HepG2 (cell line): ENCODE results near the gene TSTD1. TPM values are rescaled to one million over a fixed set of nuclear protein-coding genes. Genes with fewer than 3 reads are reported as not detected.
"Not testable (repeated sequence)": the region's sequence is repeated elsewhere in the genome, so short reads cannot be mapped to it uniquely, and the experiment has no call there.

Source experiments
- ATAC-seq: fragments of 200-7000 bp; cut with Tn5 transposase; 3 replicates; pipeline ENCODE4 v1.9.1; 2020; ENCODE audit warnings: mild to moderate bottlenecking, moderate library complexity
- BruUV-seq: library from RNA; stranded (reverse); fragments of 400-500 nt; replicated peaks from 2 replicates; lab custom pipeline; 2021; lab: Mats Ljungman, UMichigan
- CTCF ChIA-PET: fragments of 300-600 bp; formaldehyde crosslinking; extraction: SDS; loops from one replicate; lab custom pipeline; 2021; ENCODE audit warnings: low total read pairs, inconsistent platforms, low intra/inter-chr PET ratio; lab: Yijun Ruan, JAX
- POLR2A ChIA-PET: fragments of 350-600 bp; sonication (Branson Sonifier 250); formaldehyde crosslinking; loops from one replicate; lab custom pipeline; 2020; ENCODE audit warnings: antibody characterized with exemption, inconsistent platforms; lab: Yijun Ruan, JAX
- DNase-seq: peaks from one replicate; pipeline ENCODE4 v3.0.0-alpha.2; 2015; ENCODE audit warnings: low spot score
- FAIRE-seq: peaks from 3 replicates; lab custom pipeline; 2011; peaks lifted over from hg19 to GRCh38; lab: Jason Lieb, UNC
- H2AFZ ChIP-seq: one replicate; pipeline ENCODE4 v1.6.1; 2011; ENCODE audit warnings: low read length, inconsistent platforms
- H3K27ac ChIP-seq: fragments of 300-600 bp; 3 replicates; pipeline ENCODE4 v1.8.0; 2011; ENCODE audit warnings: mixed run types, mild to moderate bottlenecking, mixed read lengths, low read length, inconsistent platforms; ENCODE audit not compliant: insufficient read depth; ENCODE audit errors: extremely low read length
- H3K27me3 ChIP-seq, 2 experiments: fragments of 200-600 bp in 1 of 2; 2 replicates in 1 of 2; 3 replicates in 1 of 2; pipeline versions ENCODE4 v1.6.0 to v1.8.0; 2011; ENCODE audit warnings: low read length in 2 of 2, mild to moderate bottlenecking in 2 of 2, moderate library complexity in 2 of 2, inconsistent platforms in 1 of 2; ENCODE audit not compliant: insufficient read depth in 2 of 2, control insufficient read depth in 1 of 2
- H3K36me3 ChIP-seq, 2 experiments: fragments of 200-600 bp in 1 of 2; replicated peaks in 1 of 2; 2 replicates in 1 of 2; 3 replicates in 1 of 2; pipeline versions ENCODE4 v1.5.1 to v1.8.0; 2011; ENCODE audit warnings: low read length in 2 of 2, inconsistent platforms in 1 of 2; ENCODE audit not compliant: insufficient read depth in 2 of 2, control insufficient read depth in 1 of 2
- H3K4me1 ChIP-seq: 2 replicates; pipeline ENCODE4 v1.5.1; 2012; ENCODE audit warnings: low read length, inconsistent platforms; ENCODE audit not compliant: insufficient read depth
- H3K4me2 ChIP-seq: 2 replicates; pipeline ENCODE4 v1.6.0; 2011; ENCODE audit warnings: low read depth, low read length, inconsistent platforms
- H3K4me3 ChIP-seq, 3 experiments: fragments of 200-600 bp in 1 of 3; sonication (generic), shearing (Covaris generic) in 1 of 3; replicated peaks in 1 of 3; 2 replicates each; pipeline ENCODE4 v1.5.1; 2011 to 2016; ENCODE audit warnings: low read length in 3 of 3, inconsistent platforms in 2 of 3, low read depth in 2 of 3, mild to moderate bottlenecking in 2 of 3, control low read depth in 1 of 3, mixed read lengths in 1 of 3; ENCODE audit not compliant: insufficient read depth in 1 of 3
- H3K79me2 ChIP-seq: one replicate; pipeline ENCODE4 v1.6.1; 2011; ENCODE audit warnings: low read length, inconsistent platforms; ENCODE audit not compliant: insufficient read depth
- H3K9ac ChIP-seq: 2 replicates; pipeline ENCODE4 v1.6.0; 2011; ENCODE audit warnings: mild to moderate bottlenecking, low read depth, low read length, inconsistent platforms; ENCODE audit not compliant: insufficient read depth
- H3K9me3 ChIP-seq: 2 replicates; pipeline ENCODE4 v1.5.1; 2012; ENCODE audit warnings: mild to moderate bottlenecking, low read length
- H4K20me1 ChIP-seq: 2 replicates; pipeline ENCODE4 v1.6.0; 2011; ENCODE audit warnings: inconsistent platforms, mild to moderate bottlenecking, low read length, moderate library complexity; ENCODE audit not compliant: insufficient read depth
- MAFK ChIP-seq, 2 experiments: IDR thresholded peaks in 1 of 2; conservative IDR thresholded peaks in 1 of 2; 2 replicates each; pipeline ENCODE4 v1.6.1; 2011; ENCODE audit warnings: improper control_type of control experiment in 2 of 2, low read length in 2 of 2
- RFX5 ChIP-seq: IDR thresholded peaks from 2 replicates; pipeline ENCODE4 v1.6.1; 2011; ENCODE audit warnings: low read depth, low read length, improper control_type of control experiment
- ZNF235 ChIP-seq: sonication (generic); formaldehyde crosslinking; IDR thresholded peaks from 2 replicates; pipeline ENCODE4 v1.8.1; 2023; ENCODE audit warnings: mild to moderate bottlenecking, missing genetic modification reagents, borderline replicate concordance
- ZNF329 ChIP-seq: sonication (generic); formaldehyde crosslinking; IDR thresholded peaks from 2 replicates; pipeline ENCODE4 v1.9.0; 2021; ENCODE audit warnings: low read depth, mild to moderate bottlenecking, missing genetic modification reagents
- ZNF337 ChIP-seq: sonication (generic); formaldehyde crosslinking; IDR thresholded peaks from 2 replicates; pipeline ENCODE4 v1.5.1; 2020; ENCODE audit warnings: missing genetic modification reagents, low read depth, mild to moderate bottlenecking, borderline replicate concordance
- ZNF484 ChIP-seq: sonication (generic); formaldehyde crosslinking; IDR thresholded peaks from 2 replicates; pipeline ENCODE4 v1.5.1; 2020; ENCODE audit warnings: mild to moderate bottlenecking, low read depth, missing genetic modification reagents, borderline replicate concordance
- ZNF652 ChIP-seq: IDR thresholded peaks from 2 replicates; pipeline ENCODE4 v1.6.1; 2016; ENCODE audit warnings: low read depth, borderline replicate concordance
- ZNF816 ChIP-seq: sonication (generic); formaldehyde crosslinking; IDR thresholded peaks from 2 replicates; pipeline ENCODE4 v1.8.0; 2022; ENCODE audit warnings: missing genetic modification reagents, mild to moderate bottlenecking, borderline replicate concordance
- WGBS: methylation state at CpG from one replicate; pipeline ENCODE4 v1.1.6; 2017; ENCODE audit warnings: low lambda C conversion rate; 5-methylcytosine and 5-hydroxymethylcytosine counted together
- in situ Hi-C: cut with HindIII; loops from 2 replicates; pipeline ENCODE4 v1.10.0; 2017; ENCODE audit warnings: low pct_unique_long_range_greater_than_20kb; ENCODE audit not compliant: extremely low pct_ligation_motif_present
- intact Hi-C: fragments of 100-400 bp; cut with micrococcal nuclease; formaldehyde crosslinking; loops from one replicate; pipeline ENCODE4 v1.10.0; 2022; ENCODE audit not compliant: unreplicated experiment
- polyA plus RNA-seq, 8 experiments: library from polyadenylated mRNA; depleted of rRNA in 3 of 8; stranded (reverse) in 7 of 8; unstranded in 1 of 8; fragments of >200 nt; fragmentation: Illumina TruSeq in 4 of 8; extraction: Trizol in 4 of 8; gene quantifications; 2 replicates each; pipeline versions ENCODE4 v1.2.1 to v1.2.3, GENCODE V29; 2011 to 2016; ENCODE audit warnings: low read depth in 4 of 8, missing spikeins in 1 of 8, mixed read lengths in 1 of 8; ENCODE audit not compliant: insufficient read depth in 1 of 8
- total RNA-seq, 5 experiments: library from RNA; depleted of rRNA; stranded (reverse); fragments of >200 nt; fragmentation: Illumina TruSeq; extraction: Trizol; gene quantifications; 2 replicates each; pipeline ENCODE4 v1.2.3, GENCODE V29; 2016; ENCODE audit warnings: low read depth in 1 of 5
- TF ChIP-seq, protein P1 (sequence below): sonication (generic); formaldehyde crosslinking; IDR thresholded peaks from 2 replicates; pipeline ENCODE4 v1.4.0; 2020; ENCODE audit warnings: missing genetic modification reagents
- TF ChIP-seq, protein P2 (sequence below): sonication (generic); formaldehyde crosslinking; IDR thresholded peaks from 2 replicates; pipeline ENCODE4 v1.5.1; 2020; ENCODE audit warnings: missing genetic modification reagents, mild to moderate bottlenecking, borderline replicate concordance
- TF ChIP-seq, protein P3 (sequence below): sonication (generic); formaldehyde crosslinking; IDR thresholded peaks from 2 replicates; pipeline ENCODE4 v1.5.0; 2020; ENCODE audit warnings: mild to moderate bottlenecking, low read depth, missing genetic modification reagents, borderline replicate concordance

Gene TSTD1
- total and polyA plus RNA-seq, 2 of the 13 experiments (the other 11 are each of a cell fraction or from before 2014, with no cell fraction given): 0.15 to 0.31 TPM

DNA sequence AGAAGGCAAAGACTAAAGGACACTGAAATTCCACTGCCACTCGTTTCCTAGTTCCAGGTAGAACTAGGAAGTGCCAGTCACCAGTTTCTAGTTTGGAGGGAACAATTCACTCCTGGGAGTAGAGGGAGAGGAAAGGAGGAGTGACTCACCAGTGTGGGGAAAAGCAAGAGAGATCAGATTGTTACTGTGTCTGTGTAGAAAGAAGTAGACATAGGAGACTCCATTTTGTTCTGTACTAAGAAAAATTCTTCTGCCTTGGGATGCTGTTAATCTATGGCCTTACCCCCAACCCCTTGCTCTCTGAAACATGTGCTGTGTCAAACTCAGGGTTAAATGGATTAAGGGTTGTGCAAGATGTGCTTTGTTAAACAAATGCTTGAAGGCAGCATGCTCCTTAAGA is 22.1 kb downstream of the TSTD1 start:
- Histone ChIP-seq H3K79me2 (peaks cover 55% of the 10 kb centered on the region), H3K4me1 (peaks cover 71% of the 10 kb centered on the region)
- intact Hi-C loops: not testable (repeated sequence)

DNA sequence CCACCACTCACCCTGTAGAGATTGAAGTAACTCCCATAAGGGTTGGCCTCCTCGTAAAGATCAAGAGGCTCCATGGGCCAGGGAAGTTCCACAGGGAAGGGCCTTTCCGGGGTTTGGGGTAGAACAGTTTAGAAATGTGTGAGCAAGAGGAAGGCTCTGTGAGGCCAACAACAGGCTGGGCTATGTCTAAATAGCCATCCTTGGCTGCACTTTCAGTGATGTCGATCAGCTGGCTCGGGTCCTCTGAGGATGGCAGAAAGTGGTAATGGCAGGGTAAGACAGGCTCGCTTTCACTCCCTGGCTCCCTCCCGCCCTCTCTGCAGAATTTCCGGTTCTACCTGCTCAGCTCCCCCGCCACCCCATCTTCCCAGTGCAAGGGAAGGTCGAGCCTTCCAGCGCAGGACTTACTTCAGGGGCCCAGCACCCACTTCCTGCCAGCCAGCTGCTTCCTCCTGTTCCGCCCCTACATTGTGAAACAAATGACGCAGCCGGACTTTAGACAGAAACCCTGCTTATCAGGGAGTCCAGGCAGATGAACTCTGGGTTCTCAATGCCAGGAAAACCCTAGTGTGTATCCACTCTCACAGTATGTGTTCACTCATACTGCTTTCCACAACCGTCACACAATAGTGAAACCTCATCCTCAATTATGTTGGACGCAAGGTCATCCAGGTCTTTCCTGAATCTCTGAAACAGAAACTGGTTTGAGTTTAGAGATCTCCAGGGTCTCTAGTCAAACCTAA is 25.1 kb downstream of the TSTD1 start:
- Histone ChIP-seq H3K79me2 (peaks cover 57% of the 10 kb centered on the region), H2AFZ (no peak overlapping the region), H4K20me1 (0 out of 2 replicates have a peak, but pooled peaks cover 2% of the 10 kb centered on the region), H3K9ac (peak overlapping the region; percentile 69), H3K9me3 (no peaks in the 10 kb centered on the region), H3K27me3 (no peaks in the 10 kb centered on the region), H3K27ac (peak overlapping the region; percentile 91), H3K4me1 (peaks cover 57% of the 10 kb centered on the region), H3K4me3 (peak overlapping the region; percentile 44 to 65 (median 51)), H3K36me3 (no peaks in the 10 kb centered on the region), H3K4me2 (peak overlapping the region; percentile 88)
- ChIA-PET CTCF (no interaction called here), POLR2A (interaction anchor here (0.6 to 2.8 kb wide), 17 partner anchors 8 to 300 kb away, joined by 3 to 38 read pairs (median 4); partner anchors contain the start of genes DEDD, F11R, NDUFS2 and NIT1)
- WGBS: under 1% methylated on average over 13 of the region's 15 CpGs
- no TSS peak for BruUV-seq
- ATAC-seq (peak; percentile 95), DNase-seq (peak; percentile 99), FAIRE-seq (peak; percentile 93)
- intact Hi-C loops (loop anchor here (1.0 kb wide), 1 partner anchor 8 kb away; the partner anchor contains the start of gene F11R), in situ Hi-C loops (no loop called here)
- TF ChIP-seq, protein P1, sequence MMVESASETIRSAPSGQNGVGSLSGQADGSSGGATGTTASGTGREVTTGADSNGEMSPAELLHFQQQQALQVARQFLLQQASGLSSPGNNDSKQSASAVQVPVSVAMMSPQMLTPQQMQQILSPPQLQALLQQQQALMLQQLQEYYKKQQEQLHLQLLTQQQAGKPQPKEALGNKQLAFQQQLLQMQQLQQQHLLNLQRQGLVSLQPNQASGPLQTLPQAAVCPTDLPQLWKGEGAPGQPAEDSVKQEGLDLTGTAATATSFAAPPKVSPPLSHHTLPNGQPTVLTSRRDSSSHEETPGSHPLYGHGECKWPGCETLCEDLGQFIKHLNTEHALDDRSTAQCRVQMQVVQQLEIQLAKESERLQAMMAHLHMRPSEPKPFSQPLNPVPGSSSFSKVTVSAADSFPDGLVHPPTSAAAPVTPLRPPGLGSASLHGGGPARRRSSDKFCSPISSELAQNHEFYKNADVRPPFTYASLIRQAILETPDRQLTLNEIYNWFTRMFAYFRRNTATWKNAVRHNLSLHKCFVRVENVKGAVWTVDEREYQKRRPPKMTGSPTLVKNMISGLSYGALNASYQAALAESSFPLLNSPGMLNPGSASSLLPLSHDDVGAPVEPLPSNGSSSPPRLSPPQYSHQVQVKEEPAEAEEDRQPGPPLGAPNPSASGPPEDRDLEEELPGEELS (CRISPR knock-in tag): peak; percentile 94
- TF ChIP-seq, protein P2, sequence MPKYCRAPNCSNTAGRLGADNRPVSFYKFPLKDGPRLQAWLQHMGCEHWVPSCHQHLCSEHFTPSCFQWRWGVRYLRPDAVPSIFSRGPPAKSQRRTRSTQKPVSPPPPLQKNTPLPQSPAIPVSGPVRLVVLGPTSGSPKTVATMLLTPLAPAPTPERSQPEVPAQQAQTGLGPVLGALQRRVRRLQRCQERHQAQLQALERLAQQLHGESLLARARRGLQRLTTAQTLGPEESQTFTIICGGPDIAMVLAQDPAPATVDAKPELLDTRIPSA (CRISPR knock-in tag): no peak
- TF ChIP-seq ZNF816: no peak
- no peak for TF ChIP-seq MAFK (conservative IDR thresholded peaks at IDR 0.05 in 1 of 2, IDR thresholded peaks at IDR 0.05 in 1 of 2; ENCODE audit: low read length in 2 of 2)
- 0 out of 2 replicates have a peak, but pooled peaks have one; percentile 15 for TF ChIP-seq ZNF329 (CRISPR knock-in tag)
- TF ChIP-seq, protein P3, sequence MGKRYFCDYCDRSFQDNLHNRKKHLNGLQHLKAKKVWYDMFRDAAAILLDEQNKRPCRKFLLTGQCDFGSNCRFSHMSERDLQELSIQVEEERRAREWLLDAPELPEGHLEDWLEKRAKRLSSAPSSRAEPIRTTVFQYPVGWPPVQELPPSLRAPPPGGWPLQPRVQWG (CRISPR knock-in tag): no peak
- TF ChIP-seq ZNF235: 0 out of 2 replicates have a peak, but pooled peaks have one; percentile 45
- 0 out of 2 replicates have a peak, but pooled peaks have one; percentile 36 for TF ChIP-seq ZNF652 (CRISPR knock-in tag)
- TF ChIP-seq RFX5: no peak
- TF ChIP-seq ZNF337: no peak
- no peak for TF ChIP-seq ZNF484 (CRISPR knock-in tag)

More for the DNA sequence above, 22.1 kb downstream of the TSTD1 start:
- H3K9ac ChIP-seq, H4K20me1 ChIP-seq, H3K27ac ChIP-seq, H3K9me3 ChIP-seq, H3K4me2 ChIP-seq, H3K4me3 ChIP-seq, POLR2A ChIA-PET, H3K36me3 ChIP-seq, CTCF ChIA-PET, ATAC-seq, FAIRE-seq, BruUV-seq, in situ Hi-C loops, H3K27me3 ChIP-seq, H2AFZ ChIP-seq: not testable (repeated sequence)
- peak; percentile 20 for DNase-seq
- TF ChIP-seq ZNF652 (CRISPR knock-in tag): peak; percentile 19; the same call in 1 of the 2 replicates
- WGBS: 36% methylated on average over 1 of the region's 1 CpG
